Measurements from ENCODE around the gene MAPKAP1.

MAPKAP1 gene

GRCh38 chr9:125444956-125445506 is 262.0 kb downstream of the MAPKAP1 start:
- no peak overlapping the region for H3K9ac ChIP-seq (ENCODE audit: low read depth, low read length)
- no peaks in the 10 kb centered on the region; the same call in 1 of the 2 replicates for H3K4me1 ChIP-seq (ENCODE audit: insufficient read depth, low read length)
- no peaks in the 10 kb centered on the region for H3K27me3 ChIP-seq (ENCODE audit: insufficient read depth, low read length)
- peaks cover 10% of the 10 kb centered on the region; the same call in 1 of the 2 replicates for H3K36me3 ChIP-seq (ENCODE audit: insufficient read depth, low read length)
- H3K27ac ChIP-seq (ENCODE audit: low read depth, low read length): no peak overlapping the region
- H3K4me3 ChIP-seq (ENCODE audit: low read length): no peak overlapping the region
- WGBS: 94% methylated on average over 8 of the region's 8 CpGs
- H3K9me3 ChIP-seq (ENCODE audit: insufficient read depth, low read depth, low read length): no peaks in the 10 kb centered on the region

- Histone ChIP-seq H3K4me1 (ENCODE audit: insufficient read depth, low read length) (no peaks in the 10 kb centered on the region; the same call in 1 of the 2 replicates), H3K36me3 (ENCODE audit: insufficient read depth, low read length) (peaks cover 11% of the 10 kb centered on the region), H3K9ac (ENCODE audit: low read depth, low read length) (no peak overlapping the region), H3K9me3 (ENCODE audit: insufficient read depth, low read depth, low read length) (no peaks in the 10 kb centered on the region), H3K27ac (ENCODE audit: low read depth, low read length) (no peak overlapping the region), H3K27me3 (ENCODE audit: insufficient read depth, low read length) (no peaks in the 10 kb centered on the region), H3K4me3 (ENCODE audit: low read length) (no peak overlapping the region)
- 97% methylated on average over 10 of the region's 10 CpGs for WGBS
These were observed 262.8 kb downstream of the MAPKAP1 start for GRCh38 chr9:125444166-125444565.

GRCh38 chr9:125443367-125443766 is 263.6 kb downstream of the MAPKAP1 start:
- no peaks in the 10 kb centered on the region; the same call in 1 of the 2 replicates for H3K4me1 ChIP-seq (ENCODE audit: insufficient read depth, low read length)
- no peak overlapping the region for H3K9ac ChIP-seq (ENCODE audit: low read depth, low read length)
- H3K27me3 ChIP-seq (ENCODE audit: insufficient read depth, low read length): no peaks in the 10 kb centered on the region
- no peak overlapping the region for H3K4me3 ChIP-seq (ENCODE audit: low read length)
- H3K27ac ChIP-seq (ENCODE audit: low read depth, low read length): no peak overlapping the region
- WGBS: 97% methylated on average over 7 of the region's 8 CpGs
- peaks cover 14% of the 10 kb centered on the region for H3K36me3 ChIP-seq (ENCODE audit: insufficient read depth, low read length)
- no peaks in the 10 kb centered on the region for H3K9me3 ChIP-seq (ENCODE audit: insufficient read depth, low read depth, low read length)

- Histone ChIP-seq H3K4me3 (ENCODE audit: low read length) (no peak overlapping the region), H3K36me3 (ENCODE audit: insufficient read depth, low read length) (peaks cover 16% of the 10 kb centered on the region), H3K4me1 (ENCODE audit: insufficient read depth, low read length) (no peaks in the 10 kb centered on the region; the same call in 1 of the 2 replicates), H3K9ac (ENCODE audit: low read depth, low read length) (no peak overlapping the region), H3K9me3 (ENCODE audit: insufficient read depth, low read depth, low read length) (no peaks in the 10 kb centered on the region), H3K27me3 (ENCODE audit: insufficient read depth, low read length) (no peaks in the 10 kb centered on the region), H3K27ac (ENCODE audit: low read depth, low read length) (no peak overlapping the region)
- 92% methylated on average over 5 of the region's 5 CpGs for WGBS
These were observed 264.6 kb downstream of the MAPKAP1 start for GRCh38 chr9:125442452-125442851.

GRCh38 chr9:125440411-125440810 is 266.6 kb downstream of the MAPKAP1 start:
- no peak overlapping the region for H3K27ac ChIP-seq (ENCODE audit: low read depth, low read length)
- H3K36me3 ChIP-seq (ENCODE audit: insufficient read depth, low read length): peaks cover 16% of the 10 kb centered on the region
- no peak overlapping the region for H3K4me3 ChIP-seq (ENCODE audit: low read length)
- H3K4me1 ChIP-seq (ENCODE audit: insufficient read depth, low read length): no peaks in the 10 kb centered on the region
- H3K9ac ChIP-seq (ENCODE audit: low read depth, low read length): no peak overlapping the region
- no peaks in the 10 kb centered on the region for H3K9me3 ChIP-seq (ENCODE audit: insufficient read depth, low read depth, low read length)
- 93% methylated on average over 14 of the region's 14 CpGs for WGBS
- H3K27me3 ChIP-seq (ENCODE audit: insufficient read depth, low read length): no peaks in the 10 kb centered on the region

- Histone ChIP-seq H3K27ac (ENCODE audit: low read depth, low read length) (no peak overlapping the region), H3K4me3 (ENCODE audit: low read length) (no peak overlapping the region), H3K4me1 (ENCODE audit: insufficient read depth, low read length) (no peaks in the 10 kb centered on the region), H3K9me3 (ENCODE audit: insufficient read depth, low read depth, low read length) (no peaks in the 10 kb centered on the region), H3K9ac (ENCODE audit: low read depth, low read length) (no peak overlapping the region), H3K27me3 (ENCODE audit: insufficient read depth, low read length) (no peaks in the 10 kb centered on the region), H3K36me3 (ENCODE audit: insufficient read depth, low read length) (peaks cover 16% of the 10 kb centered on the region)
- WGBS: 93% methylated on average over 21 of the region's 21 CpGs
These were observed 267.4 kb downstream of the MAPKAP1 start for GRCh38 chr9:125439434-125440272.

GRCh38 chr9:125438506-125439433 is 268.2 kb downstream of the MAPKAP1 start:
- Histone ChIP-seq H3K9ac (ENCODE audit: low read depth, low read length) (no peak overlapping the region), H3K4me3 (ENCODE audit: low read length) (no peak overlapping the region), H3K36me3 (ENCODE audit: insufficient read depth, low read length) (peaks cover 10% of the 10 kb centered on the region), H3K27ac (ENCODE audit: low read depth, low read length) (no peak overlapping the region), H3K4me1 (ENCODE audit: insufficient read depth, low read length) (no peaks in the 10 kb centered on the region; the same call in 1 of the 2 replicates), H3K9me3 (ENCODE audit: insufficient read depth, low read depth, low read length) (no peaks in the 10 kb centered on the region), H3K27me3 (ENCODE audit: insufficient read depth, low read length) (no peaks in the 10 kb centered on the region)
- 95% methylated on average over 32 of the region's 32 CpGs for WGBS

- Histone ChIP-seq H3K4me3 (ENCODE audit: low read length) (no peak overlapping the region), H3K9me3 (ENCODE audit: insufficient read depth, low read depth, low read length) (no peaks in the 10 kb centered on the region), H3K9ac (ENCODE audit: low read depth, low read length) (no peak overlapping the region), H3K27ac (ENCODE audit: low read depth, low read length) (no peak overlapping the region), H3K27me3 (ENCODE audit: insufficient read depth, low read length) (no peaks in the 10 kb centered on the region), H3K4me1 (ENCODE audit: insufficient read depth, low read length) (no peaks in the 10 kb centered on the region; the same call in 1 of the 2 replicates), H3K36me3 (ENCODE audit: insufficient read depth, low read length) (peaks cover 8% of the 10 kb centered on the region)
- 96% methylated on average over 15 of the region's 15 CpGs for WGBS
These were observed 269.2 kb downstream of the MAPKAP1 start for GRCh38 chr9:125437771-125438221.

- H3K27ac ChIP-seq (ENCODE audit: low read depth, low read length): no peak overlapping the region
- H3K36me3 ChIP-seq (ENCODE audit: insufficient read depth, low read length): peaks cover 8% of the 10 kb centered on the region
- no peak overlapping the region for H3K9ac ChIP-seq (ENCODE audit: low read depth, low read length)
- no peaks in the 10 kb centered on the region for H3K27me3 ChIP-seq (ENCODE audit: insufficient read depth, low read length)
- H3K4me1 ChIP-seq (ENCODE audit: insufficient read depth, low read length): peaks cover 3% of the 10 kb centered on the region; the same call in 1 of the 2 replicates
- no peaks in the 10 kb centered on the region for H3K9me3 ChIP-seq (ENCODE audit: insufficient read depth, low read depth, low read length)
- no peak overlapping the region for H3K4me3 ChIP-seq (ENCODE audit: low read length)
- WGBS: 93% methylated on average over 23 of the region's 24 CpGs
These were observed 270.2 kb downstream of the MAPKAP1 start for GRCh38 chr9:125436613-125437443.
